Spleen (tissue), 7 donors: Measurements from ENCODE around the gene SMCO4.

ENCODE experiments used
- CTCF ChIP-seq, 11 experiments: fragments of 200-600 bp in 7 of 11; fragments of 450-650 bp in 4 of 11; sonication (generic) in 4 of 11; IDR thresholded peaks in 8 of 11; conservative IDR thresholded peaks in 3 of 11; 1 replicate in 7 of 11; 2 replicates in 4 of 11; pipeline versions ENCODE4 v1.4.0 to v1.8.0; 2016 to 2021; ENCODE audit warnings: antibody characterized with exemption in 11 of 11, inconsistent platforms in 4 of 11, mild to moderate bottlenecking in 1 of 11
- POLR2A ChIP-seq, 3 donors: fragments of 450-650 bp; IDR thresholded peaks; one replicate each; pipeline ENCODE4 v1.5.1; 2017; ENCODE audit warnings: antibody characterized with exemption in 3 of 3, mild to moderate bottlenecking in 1 of 3
- donor health status: DM: no; HTN: no; CAD: no; lungs with moderate emphysema.
- donor health status: DM: no; HTN: no; CAD: no.
- donor health status: DM: no; HTN: no; CAD: no.

DNA sequence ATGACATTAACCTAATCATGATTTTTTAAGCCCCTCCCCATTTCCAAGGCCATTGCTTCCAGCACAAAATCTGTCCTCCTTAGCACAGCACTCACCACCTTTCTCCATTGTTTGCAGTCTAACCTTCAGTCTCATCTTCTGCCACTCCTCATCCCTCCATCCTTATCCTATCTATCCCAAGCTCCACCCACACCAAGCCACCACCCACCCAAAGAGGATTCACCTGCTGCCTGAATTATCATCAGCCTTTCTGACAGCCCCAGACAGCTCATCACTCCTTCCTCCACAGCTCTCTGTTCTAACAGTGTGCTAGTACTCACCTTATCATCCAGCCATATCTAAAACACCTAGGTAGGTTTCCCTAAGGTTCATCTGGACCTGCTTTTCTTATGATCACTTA is 20.7 kb upstream of the SMCO4 start:
- TF ChIP-seq POLR2A (IDR thresholded peaks at IDR 0.05) (no peak), CTCF (IDR thresholded peaks at IDR 0.05 in 8 of 11, conservative IDR thresholded peaks at IDR 0.05 in 3 of 11) (no peak)
